NCI-H1417 treated with DMSO at 0.1 percent for 48 hours (cell line): ENCODE data around the gene ACVR1B.

Source experiments
- DNase-seq: peaks from one replicate; lab custom pipeline; 2025; lab: John Stamatoyannopoulos, UW

The ACVR1B gene

DNA sequence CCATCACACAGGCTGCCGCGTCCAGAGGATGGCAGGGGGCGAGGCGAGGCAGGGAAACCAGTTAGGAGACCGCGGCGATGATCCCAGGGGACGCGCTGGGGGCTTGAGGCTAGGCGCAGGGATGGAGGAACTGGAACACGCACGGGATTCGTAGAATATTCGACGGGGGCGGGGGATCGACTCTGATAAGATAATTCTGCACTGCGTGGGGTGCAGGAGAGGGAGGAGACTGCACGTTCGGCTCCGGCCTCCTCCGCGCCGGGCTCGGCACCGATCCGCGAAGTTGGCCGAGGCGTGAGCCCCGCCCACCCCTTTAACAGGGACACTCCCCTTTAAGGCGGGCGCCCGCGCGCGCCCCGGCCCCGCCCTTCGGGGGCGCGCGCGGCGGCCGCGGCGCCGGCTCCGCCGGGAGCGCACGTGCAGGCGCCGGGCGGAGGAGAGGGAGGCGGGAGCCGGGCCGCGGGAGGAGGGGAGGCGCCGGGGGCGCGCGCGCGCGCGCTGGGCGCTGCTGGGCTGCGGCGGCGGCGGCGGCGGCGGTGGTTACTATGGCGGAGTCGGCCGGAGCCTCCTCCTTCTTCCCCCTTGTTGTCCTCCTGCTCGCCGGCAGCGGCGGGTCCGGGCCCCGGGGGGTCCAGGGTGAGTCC, at the start of gene ACVR1B:
ACVR1B (plus strand) TSS at position 501 of the 644 bp plus-strand sequence; CDS start at position 546, 45 bp downstream.
- DNase-seq, result peak; percentile 65

DNA sequence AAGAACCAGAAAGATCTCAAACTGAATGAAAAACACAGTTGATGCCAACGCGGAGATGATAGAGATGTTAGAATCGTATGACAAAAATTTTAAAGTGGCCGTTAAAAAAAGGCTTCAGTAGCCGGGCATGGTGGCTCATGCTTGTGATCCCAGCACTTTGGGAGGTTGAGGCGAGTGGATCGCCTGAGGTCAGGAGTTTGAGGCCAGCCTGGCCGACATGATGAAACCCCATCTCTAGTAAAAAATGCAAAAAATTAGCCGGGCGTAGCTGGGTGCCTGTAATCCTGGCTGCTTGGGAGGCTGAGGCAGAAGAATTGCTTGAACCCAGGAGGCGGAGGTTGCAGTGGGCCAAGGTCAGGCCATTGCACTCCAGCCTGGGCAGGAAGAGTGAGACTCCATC, 49.6 kb upstream of the ACVR1B start:
- DNase-seq, result no peak

DNA sequence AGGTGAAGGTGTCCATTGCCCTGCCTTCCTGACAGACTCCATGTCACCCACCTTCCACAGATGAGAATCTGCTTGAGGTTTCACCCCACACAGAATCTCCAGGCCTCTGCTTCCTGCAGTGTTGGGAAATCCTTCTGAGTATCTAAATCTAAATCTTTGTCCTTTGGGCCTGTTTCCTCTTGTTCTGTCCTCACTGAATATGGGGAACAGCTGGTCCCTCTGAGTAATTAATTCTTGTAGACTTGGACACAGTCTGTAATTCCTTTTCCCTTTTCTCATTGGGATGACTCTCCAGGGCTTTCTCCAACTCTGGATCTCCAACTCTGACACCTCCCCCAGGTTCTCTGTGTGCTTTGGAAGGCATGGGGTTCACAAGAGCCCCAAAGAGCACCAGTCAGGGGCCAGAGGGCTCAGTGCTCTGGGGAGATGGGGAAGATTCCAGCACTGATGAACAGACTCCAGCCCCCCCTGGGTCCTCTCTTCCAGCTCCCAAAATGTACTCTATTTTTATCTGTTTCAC, 46.5 kb upstream of the ACVR1B start:
- no peak for DNase-seq

DNA sequence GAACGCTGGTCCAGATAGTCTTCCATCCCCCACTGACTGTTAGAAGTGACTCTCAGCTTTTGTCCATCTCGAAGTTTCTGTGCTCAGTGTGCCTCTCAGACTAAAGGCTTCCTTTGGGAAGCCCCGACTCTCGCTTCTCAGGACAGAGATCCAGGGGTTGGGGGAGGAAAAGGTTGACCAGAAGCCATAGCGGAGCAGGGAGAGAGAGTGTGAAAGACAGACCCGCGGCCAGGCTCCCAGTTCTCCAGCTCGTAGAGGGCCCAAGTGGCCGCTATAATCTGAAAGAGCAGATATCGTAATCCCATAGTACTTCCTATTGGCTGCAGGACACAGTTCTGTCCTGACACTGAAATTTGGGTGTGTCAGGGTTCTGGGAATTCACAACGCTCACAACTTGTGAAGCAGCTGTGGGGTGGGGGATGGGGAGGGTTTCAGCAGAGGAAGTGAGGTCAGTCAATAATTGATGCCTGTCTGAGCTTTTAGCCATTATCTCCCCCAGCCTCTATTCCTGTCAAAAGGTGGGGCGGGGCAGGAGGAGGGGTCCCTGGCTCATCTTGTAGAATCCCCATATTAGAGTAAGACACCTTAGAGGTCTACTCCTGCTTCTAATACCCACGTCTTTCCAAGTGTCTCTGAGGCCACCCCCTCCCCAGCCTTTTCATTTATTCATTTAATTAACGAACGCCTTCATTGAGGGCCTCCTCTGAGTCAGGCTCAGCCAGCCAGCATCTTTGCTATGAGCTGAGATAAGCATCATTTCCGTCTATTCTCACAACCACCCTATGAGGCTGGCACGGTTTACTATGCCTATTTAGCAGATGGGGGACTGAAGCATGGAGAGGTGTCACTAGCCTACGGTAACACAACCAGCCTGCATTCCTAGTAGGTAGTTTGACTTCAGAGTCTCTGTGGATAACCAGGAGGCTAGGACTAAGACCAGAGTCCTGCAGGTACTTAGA, 45.7 kb upstream of the ACVR1B start:
- DNase-seq, result no peak

DNA sequence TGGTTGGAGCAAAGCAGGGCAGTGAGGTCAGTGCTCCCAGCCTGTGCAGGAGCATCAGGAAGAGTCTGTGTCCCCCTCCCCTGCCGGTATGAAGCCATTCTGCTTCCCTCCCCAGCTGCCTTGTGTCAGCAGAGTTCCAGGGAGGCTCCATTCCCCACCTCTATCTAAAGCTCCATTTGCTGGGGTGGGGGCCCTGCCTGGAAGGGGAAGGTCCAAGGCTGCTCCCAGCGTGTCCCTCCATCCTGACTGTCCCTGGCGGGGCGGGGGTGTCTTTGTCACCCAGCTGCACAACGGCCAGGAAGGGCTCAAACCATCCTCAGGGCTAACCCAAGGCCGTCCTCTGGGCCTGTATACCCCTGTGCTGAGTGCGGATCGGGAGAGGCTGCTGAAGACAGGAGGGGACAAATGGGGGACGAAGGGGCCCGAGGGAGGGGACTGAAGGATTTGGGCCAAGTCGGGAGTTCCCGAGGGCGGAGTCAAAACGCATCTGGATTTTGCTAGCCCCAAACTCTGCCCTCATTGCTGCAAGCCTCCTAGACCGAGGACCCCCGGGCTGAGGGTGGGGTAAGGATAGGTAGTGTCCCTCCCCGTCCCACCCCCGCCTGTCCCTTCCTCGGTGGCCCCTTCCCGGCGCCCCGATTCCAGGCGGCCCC, 44.9 kb upstream of the ACVR1B start:
- DNase-seq, result no peak

DNA sequence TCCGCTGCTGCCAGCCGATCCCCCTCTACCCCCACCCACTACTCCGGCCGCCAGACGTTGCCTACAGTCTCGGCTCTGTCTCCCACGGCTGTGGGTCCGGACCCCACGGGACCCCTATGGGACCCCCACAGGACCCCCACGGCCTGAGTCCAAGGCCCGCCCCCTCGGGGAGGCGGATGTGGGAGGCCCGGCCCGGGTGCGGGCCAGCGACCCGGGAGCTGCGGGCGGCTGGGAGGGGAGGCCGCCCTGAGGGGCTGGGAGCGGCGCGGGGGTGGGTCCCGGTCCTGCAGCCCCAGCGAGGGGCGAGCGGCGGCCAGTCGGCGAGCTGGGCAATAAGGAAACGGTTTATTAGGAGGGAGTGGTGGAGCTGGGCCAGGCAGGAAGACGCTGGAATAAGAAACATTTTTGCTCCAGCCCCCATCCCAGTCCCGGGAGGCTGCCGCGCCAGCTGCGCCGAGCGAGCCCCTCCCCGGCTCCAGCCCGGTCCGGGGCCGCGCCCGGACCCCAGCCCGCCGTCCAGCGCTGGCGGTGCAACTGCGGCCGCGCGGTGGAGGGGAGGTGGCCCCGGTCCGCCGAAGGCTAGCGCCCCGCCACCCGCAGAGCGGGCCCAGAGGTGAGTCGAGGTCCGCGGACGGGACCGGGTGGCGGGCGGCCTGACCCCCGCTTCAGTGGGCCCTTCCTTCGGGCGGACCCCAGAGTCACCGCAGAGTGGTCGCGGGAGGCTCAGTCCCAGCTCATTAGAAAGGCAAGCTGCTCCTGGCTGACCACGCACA, 44.2 kb upstream of the ACVR1B start, which contains the start of gene ACVRL1:
ACVRL1 (plus strand) TSS at position 422 of the 773 bp plus-strand sequence. CDS start 4,971 bp downstream, outside the sequence.
- no peak for DNase-seq

DNA sequence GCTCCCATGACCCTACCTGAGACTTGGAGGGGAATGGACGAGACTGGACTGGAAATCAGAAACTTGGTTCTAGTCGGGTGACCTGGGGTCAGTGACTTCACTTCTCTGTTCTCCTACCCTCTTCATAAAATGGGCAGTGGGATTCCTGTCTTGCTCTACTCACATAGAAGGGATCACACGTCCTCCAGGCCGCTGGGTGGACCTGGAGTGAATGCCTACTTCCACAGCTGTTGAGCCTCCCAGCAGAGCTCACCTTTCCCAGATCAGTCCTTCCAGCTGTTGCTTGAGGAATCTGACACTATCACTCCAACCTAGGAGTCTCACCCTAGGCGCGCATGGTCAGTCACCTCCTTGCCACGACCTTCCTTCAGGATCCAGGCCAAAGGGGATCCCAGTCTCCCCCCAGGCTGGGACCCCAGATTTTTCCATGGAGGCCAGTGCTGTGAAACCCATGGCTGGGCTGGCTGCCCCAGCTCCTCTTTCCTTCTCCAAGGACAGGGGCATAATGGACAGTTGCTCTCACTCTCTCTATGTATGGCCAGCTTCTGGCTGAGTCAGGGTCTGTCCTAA, 43.6 kb upstream of the ACVR1B start:
- DNase-seq, result no peak

DNA sequence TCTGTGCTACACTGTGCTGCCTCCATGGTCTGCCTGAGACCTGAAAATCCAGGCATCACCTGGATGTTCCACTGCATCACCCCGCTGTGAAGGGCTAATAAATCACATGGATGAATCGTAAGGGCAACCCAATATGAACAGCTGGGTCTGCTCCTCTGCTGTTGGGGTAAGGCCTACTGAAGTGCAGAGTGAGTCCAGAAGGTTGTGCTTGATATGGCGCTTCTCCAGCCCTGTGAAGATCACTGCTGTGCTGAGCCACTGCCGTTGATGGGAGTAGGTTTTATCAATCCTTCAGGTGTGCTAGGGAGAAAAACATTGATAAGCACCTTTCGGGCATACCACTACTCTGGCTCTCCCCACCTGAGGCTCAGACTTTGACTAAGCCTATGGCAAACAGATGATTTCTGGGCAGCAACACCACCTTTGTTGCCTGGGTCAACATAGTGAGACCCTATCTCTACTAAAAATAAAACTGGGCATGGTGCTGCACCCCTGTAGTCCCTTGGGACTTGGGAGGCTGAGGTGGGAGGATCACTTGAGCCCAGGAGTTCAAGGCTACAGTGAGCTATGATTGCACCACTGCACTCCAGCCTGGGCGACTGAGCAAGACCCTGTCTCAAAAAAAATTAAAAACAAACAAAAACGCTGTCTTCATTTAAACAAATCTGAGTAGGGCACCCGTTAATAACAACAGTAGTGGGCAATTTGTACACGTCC, 42.5 kb upstream of the ACVR1B start:
- no peak for DNase-seq

DNA sequence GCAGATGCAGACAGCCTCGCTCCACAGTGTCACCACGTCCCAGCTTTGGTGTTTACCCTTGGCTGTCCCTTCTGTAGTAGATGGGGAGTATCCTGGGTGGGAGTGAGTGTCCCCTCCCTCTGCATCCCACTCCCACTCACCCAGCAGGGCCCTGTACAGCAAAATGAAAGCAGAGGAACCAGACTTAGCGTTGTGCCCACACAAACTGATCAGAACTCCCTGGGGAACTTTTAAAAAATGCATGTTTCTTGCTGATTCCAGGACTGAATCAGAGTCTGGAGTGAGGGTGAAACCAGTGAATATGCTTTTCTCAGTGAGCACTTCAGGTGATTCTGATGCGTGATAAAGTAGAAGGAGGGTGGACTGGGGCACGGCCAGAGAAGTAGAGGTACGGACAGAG, 41.3 kb upstream of the ACVR1B start:
- DNase-seq, result no peak

DNA sequence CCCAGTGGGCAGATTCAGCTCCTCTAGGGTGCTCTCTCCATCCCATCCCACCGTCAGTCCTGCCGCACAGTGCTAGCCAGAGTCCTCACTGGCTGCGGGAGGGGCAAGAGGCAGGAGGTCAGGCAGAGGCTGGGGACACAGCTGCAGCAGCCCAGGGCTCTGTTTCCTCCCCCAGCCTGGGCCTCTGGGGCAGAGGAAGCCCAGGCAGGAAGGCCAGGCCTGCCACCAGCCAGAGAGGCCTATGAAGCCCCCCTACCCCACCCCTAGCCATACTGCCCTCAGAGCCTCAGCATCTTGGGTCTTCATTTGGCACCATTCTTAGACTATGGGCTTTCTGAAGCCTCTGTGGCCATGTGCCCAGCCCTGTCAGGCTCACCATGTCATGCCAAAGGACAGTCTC, 40.8 kb upstream of the ACVR1B start:
- no peak for DNase-seq

DNA sequence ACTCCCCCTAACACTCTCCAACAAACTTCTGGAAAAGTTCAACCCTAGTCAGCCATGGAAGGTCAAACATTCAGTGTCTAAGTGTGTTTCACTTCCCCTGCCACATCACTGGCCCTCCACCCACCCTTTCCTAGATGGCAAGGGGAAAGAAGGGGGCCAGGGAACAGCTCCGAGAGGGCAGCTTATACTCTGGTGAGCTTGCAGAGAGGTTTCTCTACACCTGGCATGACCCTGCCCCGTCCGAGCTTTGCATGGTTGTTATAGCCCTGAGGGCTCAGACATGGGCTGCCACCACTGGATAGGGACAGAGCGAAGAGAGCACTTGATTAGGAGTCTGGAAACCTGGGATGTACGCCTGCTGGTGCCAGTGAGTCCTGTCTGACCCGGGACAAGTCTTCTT, 40.2 kb upstream of the ACVR1B start:
- DNase-seq, result no peak

DNA sequence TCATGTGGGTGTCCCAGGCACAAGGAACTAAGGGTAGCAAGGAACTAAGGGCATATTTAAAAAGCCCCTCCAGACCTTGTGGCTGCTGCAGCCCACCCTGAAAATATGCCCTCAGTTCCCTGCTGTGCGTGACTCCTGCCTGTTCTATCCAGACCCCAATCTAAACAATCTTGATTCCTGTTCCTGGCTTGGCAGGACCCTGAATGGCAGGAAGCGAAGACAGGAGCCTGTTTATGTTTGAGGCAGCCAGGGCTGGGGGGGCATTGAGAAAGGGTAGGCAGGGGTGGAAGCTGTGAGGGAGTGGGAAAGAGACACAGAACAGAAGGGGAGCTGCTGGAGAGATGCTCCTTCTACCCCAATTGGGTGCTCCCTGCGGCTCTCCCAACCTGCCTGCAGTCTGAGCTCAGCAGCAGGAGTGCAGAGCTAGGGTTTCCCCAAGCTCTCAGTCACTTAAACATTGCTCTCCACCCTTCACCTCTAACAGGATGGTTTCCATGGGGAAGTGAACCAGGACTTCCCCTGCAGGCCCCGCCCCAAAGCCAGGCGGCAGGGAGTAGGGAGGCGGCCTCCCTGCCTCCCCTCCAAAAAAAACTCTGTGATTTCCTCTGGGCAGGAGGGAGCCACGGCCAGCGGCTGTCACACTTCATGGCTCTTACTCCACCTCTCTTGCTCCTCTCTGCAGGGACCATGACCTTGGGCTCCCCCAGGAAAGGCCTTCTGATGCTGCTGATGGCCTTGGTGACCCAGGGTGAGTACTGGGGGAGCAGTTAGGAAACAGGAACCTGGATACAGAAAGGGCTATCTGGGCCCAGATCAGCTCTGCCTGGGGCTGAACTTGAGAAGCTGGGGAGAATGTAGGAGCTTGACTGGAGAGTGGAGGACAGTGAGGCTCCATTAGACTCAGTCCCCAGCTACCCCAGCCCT, 39.4 kb upstream of the ACVR1B start:
- DNase-seq, result no peak

DNA sequence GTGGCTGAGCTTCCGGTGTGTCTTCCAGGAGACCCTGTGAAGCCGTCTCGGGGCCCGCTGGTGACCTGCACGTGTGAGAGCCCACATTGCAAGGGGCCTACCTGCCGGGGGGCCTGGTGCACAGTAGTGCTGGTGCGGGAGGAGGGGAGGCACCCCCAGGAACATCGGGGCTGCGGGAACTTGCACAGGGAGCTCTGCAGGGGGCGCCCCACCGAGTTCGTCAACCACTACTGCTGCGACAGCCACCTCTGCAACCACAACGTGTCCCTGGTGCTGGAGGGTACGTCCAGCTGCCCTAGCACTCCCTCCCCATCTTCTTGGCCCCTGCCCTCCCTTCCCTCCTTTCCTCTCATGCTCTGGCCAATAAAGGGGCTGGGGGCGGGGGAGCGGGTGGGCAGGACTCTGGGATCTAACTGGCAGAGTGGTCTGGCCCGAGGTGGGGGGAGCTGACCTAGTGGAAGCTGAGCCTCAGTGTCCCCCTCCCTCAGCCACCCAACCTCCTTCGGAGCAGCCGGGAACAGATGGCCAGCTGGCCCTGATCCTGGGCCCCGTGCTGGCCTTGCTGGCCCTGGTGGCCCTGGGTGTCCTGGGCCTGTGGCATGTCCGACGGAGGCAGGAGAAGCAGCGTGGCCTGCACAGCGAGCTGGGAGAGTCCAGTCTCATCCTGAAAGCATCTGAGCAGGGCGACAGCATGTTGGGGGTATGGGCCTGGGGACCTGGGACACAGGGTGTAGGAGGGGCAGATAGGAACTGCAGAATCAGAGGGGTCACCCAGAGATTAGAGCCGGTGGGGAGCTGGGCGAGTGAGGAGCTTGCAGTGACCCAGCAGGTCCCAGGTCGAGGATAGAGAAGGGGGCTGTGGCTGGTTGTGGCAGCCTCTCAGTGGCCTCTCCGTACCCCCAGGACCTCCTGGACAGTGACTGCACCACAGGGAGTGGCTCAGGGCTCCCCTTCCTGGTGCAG, 38.1 kb upstream of the ACVR1B start:
- no peak for DNase-seq

DNA sequence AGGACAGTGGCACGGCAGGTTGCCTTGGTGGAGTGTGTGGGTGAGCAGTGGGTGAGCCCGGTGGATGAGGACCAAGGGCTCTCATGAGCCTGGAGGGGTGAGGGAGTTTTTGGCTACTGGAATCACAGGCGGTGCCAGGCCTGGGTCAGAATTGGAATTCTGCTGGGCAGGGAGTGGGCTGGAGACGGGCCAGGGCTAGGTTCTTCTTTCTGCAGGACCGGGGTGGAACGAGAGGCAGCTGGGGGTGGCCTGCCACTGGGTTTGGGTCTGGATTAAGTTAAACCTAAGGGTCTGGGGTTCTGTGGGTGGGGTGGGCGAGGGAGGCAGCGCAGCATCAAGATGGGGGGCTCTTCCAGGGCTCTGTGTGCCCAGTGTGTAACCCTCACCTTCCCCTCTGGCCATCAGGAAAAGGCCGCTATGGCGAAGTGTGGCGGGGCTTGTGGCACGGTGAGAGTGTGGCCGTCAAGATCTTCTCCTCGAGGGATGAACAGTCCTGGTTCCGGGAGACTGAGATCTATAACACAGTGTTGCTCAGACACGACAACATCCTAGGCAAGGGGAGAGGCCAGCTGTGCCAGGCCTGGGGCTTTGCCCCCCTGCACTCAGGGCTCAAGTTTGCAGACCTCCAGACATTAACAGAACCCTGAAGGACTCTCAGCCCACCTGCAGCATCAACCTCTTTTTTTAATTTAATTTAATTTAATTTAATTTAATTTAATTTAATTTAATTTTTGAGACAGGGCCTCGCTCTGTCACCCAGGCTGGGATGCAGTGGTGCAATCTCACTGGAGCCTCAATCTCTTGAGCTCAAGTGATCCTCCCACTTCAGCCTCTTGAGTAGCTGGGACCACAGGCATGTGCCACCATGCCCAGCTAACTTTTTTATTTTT, 37.2 kb upstream of the ACVR1B start:
- DNase-seq, result no peak

DNA sequence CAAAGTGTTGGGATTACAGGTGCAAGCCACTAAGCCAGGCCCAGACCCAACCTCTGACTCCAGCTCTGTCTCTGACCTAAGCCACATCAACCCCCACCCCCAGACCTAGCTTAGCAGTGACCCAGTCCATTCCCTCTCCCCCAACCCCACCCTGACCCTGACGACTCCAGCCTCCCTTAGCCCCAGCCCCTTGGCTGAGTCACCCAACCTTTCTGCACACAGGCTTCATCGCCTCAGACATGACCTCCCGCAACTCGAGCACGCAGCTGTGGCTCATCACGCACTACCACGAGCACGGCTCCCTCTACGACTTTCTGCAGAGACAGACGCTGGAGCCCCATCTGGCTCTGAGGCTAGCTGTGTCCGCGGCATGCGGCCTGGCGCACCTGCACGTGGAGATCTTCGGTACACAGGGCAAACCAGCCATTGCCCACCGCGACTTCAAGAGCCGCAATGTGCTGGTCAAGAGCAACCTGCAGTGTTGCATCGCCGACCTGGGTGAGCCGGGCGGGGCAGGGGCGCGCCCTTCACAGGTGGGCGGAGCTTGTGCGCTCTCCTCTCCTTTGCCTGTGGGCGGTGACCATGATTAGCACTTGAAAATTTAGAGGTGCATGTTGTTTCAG, 36.4 kb upstream of the ACVR1B start:
- DNase-seq, result no peak

DNA sequence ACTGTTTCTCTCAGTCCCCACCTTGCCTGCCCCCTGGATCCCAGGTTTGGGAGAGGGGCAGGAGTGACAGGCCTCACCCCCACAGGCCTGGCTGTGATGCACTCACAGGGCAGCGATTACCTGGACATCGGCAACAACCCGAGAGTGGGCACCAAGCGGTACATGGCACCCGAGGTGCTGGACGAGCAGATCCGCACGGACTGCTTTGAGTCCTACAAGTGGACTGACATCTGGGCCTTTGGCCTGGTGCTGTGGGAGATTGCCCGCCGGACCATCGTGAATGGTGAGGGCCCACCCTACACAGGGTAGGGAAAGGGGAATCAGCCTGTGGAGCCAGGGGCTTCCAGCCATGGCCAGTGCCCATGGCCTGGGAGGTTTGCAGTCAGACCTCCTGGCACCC, 35.5 kb upstream of the ACVR1B start:
- DNase-seq, result no peak

DNA sequence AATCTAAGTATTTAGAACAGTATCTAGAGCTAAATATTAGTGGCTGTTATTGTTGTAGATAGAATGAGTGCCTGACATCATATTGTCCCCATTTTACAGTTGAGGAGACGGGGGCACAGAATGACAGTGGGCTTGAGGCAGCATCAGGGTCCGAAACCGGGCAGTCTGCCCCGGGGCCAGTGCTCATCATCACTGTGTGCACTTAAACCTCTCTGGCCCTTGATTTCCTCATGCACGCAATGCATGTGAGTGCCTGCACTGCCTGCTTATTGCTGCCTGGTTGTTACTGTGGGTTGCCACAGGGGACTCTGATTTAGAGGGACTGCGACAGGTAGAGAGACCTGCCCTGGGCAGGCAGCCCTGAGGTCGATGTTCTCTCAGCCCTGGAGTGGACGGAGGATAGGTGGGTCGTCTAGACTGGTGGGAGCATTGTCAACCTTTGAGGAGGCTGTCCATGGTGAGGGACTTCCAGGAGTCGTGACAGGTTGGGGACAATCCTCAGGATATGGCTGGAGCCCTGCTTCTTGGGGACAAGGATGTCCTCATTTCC, 34.4 kb upstream of the ACVR1B start:
- DNase-seq, result no peak
